Measurements from ENCODE around the gene TRIM29.

TRIM29 gene

GRCh38 chr11:120062561-120062930 lies 75.4 kb downstream of the TRIM29 start:
- DNase-seq (ENCODE audit: low read depth in 2 of 2): no peak

GRCh38 chr11:120061761-120062560 lies 76.0 kb downstream of the TRIM29 start:
- no peak for DNase-seq (ENCODE audit: low read depth in 2 of 2)

Measured in fibroblast of skin of left biceps (primary cell).